NB4 (cell line): ENCODE measurements around the gene SARS1.

ENCODE experiments used
- DNase-seq: peaks from one replicate; pipeline ENCODE4 v3.0.0; 2010; ENCODE audit warnings: low read depth
- H3K4me3 ChIP-seq: one replicate; pipeline ENCODE4 v1.5.1; 2011; ENCODE audit warnings: mild to moderate bottlenecking, low read depth, low read length, moderate library complexity
- MAX ChIP-seq: IDR thresholded peaks from 2 replicates; pipeline ENCODE4 v1.6.1; 2011; ENCODE audit warnings: low read depth, low read length
- MYC ChIP-seq: IDR thresholded peaks from 2 replicates; pipeline ENCODE4 v1.6.1; 2011; ENCODE audit warnings: low read depth, low read length
- POLR2A ChIP-seq: IDR thresholded peaks from 2 replicates; pipeline ENCODE4 v1.6.1; 2011; ENCODE audit warnings: mild to moderate bottlenecking; ENCODE audit not compliant: insufficient read length; ENCODE audit errors: extremely low read depth
- TF ChIP-seq, protein P1 (sequence below): IDR thresholded peaks from one replicate; pipeline ENCODE4 v1.5.1; 2012; ENCODE audit warnings: low read depth, low read length

SARS1 gene

GRCh38 chr1:109250454-109251276 is 36.9 kb downstream of the SARS1 start:
- no peak overlapping the region for H3K4me3 ChIP-seq
- no peak for DNase-seq
- TF ChIP-seq MYC: no peak
- TF ChIP-seq, protein P1, sequence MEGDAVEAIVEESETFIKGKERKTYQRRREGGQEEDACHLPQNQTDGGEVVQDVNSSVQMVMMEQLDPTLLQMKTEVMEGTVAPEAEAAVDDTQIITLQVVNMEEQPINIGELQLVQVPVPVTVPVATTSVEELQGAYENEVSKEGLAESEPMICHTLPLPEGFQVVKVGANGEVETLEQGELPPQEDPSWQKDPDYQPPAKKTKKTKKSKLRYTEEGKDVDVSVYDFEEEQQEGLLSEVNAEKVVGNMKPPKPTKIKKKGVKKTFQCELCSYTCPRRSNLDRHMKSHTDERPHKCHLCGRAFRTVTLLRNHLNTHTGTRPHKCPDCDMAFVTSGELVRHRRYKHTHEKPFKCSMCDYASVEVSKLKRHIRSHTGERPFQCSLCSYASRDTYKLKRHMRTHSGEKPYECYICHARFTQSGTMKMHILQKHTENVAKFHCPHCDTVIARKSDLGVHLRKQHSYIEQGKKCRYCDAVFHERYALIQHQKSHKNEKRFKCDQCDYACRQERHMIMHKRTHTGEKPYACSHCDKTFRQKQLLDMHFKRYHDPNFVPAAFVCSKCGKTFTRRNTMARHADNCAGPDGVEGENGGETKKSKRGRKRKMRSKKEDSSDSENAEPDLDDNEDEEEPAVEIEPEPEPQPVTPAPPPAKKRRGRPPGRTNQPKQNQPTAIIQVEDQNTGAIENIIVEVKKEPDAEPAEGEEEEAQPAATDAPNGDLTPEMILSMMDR: no peak
- TF ChIP-seq MAX: no peak
- no peak for TF ChIP-seq POLR2A

DNA sequence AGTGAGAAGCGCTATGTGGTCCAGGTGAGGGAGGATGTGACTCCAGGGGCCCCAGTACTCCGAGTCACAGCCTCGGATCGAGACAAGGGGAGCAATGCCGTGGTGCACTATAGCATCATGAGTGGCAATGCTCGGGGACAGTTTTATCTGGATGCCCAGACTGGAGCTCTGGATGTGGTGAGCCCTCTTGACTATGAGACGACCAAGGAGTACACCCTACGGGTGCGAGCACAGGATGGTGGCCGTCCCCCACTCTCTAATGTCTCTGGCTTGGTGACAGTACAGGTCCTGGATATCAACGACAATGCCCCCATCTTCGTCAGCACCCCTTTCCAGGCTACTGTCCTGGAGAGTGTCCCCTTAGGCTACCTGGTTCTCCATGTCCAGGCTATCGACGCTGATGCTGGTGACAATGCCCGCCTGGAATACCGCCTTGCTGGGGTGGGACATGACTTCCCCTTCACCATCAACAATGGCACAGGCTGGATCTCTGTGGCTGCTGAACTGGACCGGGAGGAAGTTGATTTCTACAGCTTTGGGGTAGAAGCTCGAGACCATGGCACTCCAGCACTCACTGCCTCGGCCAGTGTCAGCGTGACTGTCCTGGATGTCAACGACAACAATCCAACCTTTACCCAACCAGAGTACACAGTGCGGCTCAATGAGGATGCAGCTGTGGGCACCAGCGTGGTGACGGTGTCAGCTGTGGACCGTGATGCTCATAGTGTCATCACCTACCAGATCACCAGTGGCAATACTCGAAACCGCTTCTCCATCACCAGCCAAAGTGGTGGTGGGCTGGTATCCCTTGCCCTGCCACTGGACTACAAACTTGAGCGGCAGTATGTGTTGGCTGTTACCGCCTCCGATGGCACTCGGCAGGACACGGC is 37.8 kb downstream of the SARS1 start:
- H3K4me3 ChIP-seq: no peak overlapping the region
- TF ChIP-seq POLR2A (no peak), MYC (no peak), MAX (no peak)
- TF ChIP-seq, protein P1: no peak
- no peak for DNase-seq

DNA sequence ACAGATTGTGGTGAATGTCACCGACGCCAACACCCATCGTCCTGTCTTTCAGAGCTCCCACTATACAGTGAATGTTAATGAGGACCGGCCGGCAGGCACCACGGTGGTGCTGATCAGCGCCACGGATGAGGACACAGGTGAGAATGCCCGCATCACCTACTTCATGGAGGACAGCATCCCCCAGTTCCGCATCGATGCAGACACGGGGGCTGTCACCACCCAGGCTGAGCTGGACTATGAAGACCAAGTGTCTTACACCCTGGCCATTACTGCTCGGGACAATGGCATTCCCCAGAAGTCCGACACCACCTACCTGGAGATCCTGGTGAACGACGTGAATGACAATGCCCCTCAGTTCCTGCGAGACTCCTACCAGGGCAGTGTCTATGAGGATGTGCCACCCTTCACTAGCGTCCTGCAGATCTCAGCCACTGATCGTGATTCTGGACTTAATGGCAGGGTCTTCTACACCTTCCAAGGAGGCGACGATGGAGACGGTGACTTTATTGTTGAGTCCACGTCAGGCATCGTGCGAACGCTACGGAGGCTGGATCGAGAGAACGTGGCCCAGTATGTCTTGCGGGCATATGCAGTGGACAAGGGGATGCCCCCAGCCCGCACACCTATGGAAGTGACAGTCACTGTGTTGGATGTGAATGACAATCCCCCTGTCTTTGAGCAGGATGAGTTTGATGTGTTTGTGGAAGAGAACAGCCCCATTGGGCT is 38.6 kb downstream of the SARS1 start:
- no peak for DNase-seq
- TF ChIP-seq, protein P1: no peak
- no peak for TF ChIP-seq MAX
- TF ChIP-seq MYC: no peak
- no peak for TF ChIP-seq POLR2A

GRCh38 chr1:109252893-109253802 is 39.4 kb downstream of the SARS1 start:
- TF ChIP-seq, protein P1: no peak
- no peak for TF ChIP-seq MYC
- no peak for TF ChIP-seq POLR2A
- TF ChIP-seq MAX: no peak
- no peak overlapping the region for H3K4me3 ChIP-seq
- no peak for DNase-seq

More for the DNA sequence above, 38.6 kb downstream of the SARS1 start:
- H3K4me3 ChIP-seq: no peak overlapping the region
